Stimulated activated naive CD8-positive, alpha-beta T cell treated with anti-CD3 and anti-CD28 coated beads, Interleukin-15, amount 100 ng/mL, for 72 hours (primary cell): ENCODE results near the gene GRM1.
A peak's percentile ranks its signal among the peaks of the same experiment; 100 is the strongest.

Source experiments
- ATAC-seq: fragments of 150-1000 bp; cut with Tn5 transposase; 2 replicates; pipeline ENCODE4 v1.10.0; 2021; ENCODE audit warnings: mild to moderate bottlenecking, moderate library complexity
- DNase-seq, 2 donors: peaks; one replicate each; pipeline ENCODE4 v3.0.0; 2021 to 2022
- H3K27ac Mint-ChIP-seq, 2 donors: one replicate each; pipeline ENCODE4 v1.8.0; 2022; ENCODE audit warnings: mild to moderate bottlenecking in 2 of 2, mixed read lengths in 2 of 2, moderate library complexity in 2 of 2
- H3K27me3 Mint-ChIP-seq: one replicate; pipeline ENCODE4 v1.8.0; 2022; ENCODE audit warnings: mixed read lengths
- H3K4me1 Mint-ChIP-seq: one replicate; pipeline ENCODE4 v1.8.0; 2022; ENCODE audit warnings: mild to moderate bottlenecking, mixed read lengths
- H3K4me3 Mint-ChIP-seq, 2 donors: one replicate each; pipeline ENCODE4 v1.8.0; 2022; ENCODE audit warnings: mild to moderate bottlenecking in 2 of 2, mixed read lengths in 2 of 2, moderate library complexity in 1 of 2
- H3K9me3 Mint-ChIP-seq, 2 donors: one replicate each; pipeline ENCODE4 v1.8.0; 2022; ENCODE audit warnings: mixed read lengths in 2 of 2

The GRM1 gene

DNA sequence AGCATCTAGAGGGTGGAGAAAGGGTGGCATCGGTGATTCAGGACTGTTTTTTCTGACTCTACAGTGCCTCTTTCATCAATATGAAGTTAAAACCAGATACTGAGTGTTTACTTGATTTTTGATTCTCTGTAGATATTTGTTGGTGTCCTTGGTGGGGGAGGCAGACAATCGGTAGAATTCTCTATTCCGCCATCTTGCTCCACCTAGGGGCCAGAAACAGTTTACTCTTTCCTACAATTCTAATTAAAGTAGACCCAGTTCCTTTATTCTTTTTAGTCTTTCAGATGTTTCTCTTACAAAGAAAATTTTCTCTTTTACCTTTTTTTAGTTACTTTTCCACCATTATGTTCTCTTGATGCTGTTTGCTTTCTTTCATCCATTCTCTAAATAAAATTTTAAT lies 352.6 kb downstream of the GRM1 start:
- Mint-ChIP-seq H3K27ac (no peak overlapping the region), H3K4me3 (no peak overlapping the region), H3K4me1 (no peaks in the 10 kb centered on the region), H3K27me3 (no peaks in the 10 kb centered on the region), H3K9me3 (no peaks in the 10 kb centered on the region)
- no peak for ATAC-seq
- DNase-seq, result no peak

DNA sequence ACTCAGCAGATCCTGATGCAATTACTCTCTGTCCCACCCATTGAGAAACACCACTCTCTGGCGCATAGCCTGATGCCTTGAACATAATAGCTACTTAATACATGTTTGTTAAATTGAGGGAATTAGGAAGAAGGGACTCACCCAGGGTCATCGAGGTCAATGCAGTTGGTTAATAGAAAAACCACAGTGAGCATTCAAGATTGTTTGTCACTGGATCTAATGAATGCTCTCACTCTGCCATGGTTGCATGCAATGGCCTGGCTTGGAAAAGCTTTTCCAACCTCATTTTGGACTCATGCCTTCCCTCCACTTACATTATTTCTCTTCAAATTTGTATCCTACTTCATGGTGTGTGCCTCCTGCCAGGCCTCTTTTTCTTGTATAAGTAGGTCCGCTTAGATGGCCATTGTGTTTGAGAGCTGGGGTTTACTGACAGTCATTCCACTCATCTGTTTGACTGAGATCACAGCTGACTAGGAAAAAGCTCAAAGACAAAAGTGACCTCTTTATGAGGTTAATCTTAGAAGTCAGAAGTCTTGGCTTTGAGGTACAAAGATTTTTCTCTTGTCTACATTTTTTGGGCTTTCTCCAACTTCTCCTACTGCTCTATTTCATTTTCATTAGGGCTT lies 360.0 kb downstream of the GRM1 start:
- Mint-ChIP-seq H3K9me3 (peaks cover 0 to 7% of the 10 kb centered on the region in 2 donors), H3K27me3 (no peaks in the 10 kb centered on the region), H3K4me3 (no peak overlapping the region), H3K27ac (no peak overlapping the region), H3K4me1 (no peaks in the 10 kb centered on the region)
- ATAC-seq (no peak), DNase-seq (no peak)

DNA sequence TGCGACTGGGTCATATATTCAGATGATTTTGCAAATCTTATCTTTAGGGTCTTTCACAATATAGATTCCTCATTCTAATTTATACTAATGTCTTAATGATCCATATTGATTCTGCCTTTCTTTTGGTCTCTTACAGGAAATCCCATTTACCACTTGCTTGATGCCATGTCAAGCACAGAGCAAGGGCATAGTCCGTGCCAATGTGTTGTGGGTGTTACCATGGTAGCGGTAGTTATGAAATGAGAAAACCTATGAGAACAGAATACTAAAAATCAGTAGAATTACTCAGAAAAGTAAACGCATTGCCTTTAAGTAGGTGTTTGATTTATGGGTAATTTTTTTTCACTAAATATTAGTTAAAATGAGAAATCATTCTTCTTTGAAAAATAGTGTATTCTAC lies 360.9 kb downstream of the GRM1 start:
- ATAC-seq (no peak), DNase-seq (no peak)
- peaks cover 0 to 7% of the 10 kb centered on the region in 2 donors for H3K9me3 Mint-ChIP-seq
- no peak overlapping the region for H3K4me3 Mint-ChIP-seq
- H3K27ac Mint-ChIP-seq, result no peak overlapping the region
- H3K4me1 Mint-ChIP-seq, result no peaks in the 10 kb centered on the region
- no peaks in the 10 kb centered on the region for H3K27me3 Mint-ChIP-seq

DNA sequence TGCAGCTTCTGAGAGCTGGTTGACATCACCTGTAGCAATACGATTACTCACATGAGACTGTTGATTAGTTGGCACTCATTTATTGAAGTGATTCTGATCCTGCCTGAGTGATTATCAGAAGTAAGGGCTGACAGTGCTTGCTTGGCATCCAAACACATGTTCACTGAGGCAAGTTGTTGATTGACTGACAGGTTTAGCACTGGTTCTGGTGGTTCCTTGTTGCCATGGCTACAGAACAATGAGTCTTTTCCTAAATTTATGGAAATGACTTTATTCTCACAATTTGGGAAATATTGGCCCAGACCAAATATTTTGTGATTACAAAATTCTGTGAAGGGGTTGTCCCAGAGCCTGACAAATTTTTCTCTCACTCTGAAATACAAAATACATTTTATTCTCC lies 368.8 kb downstream of the GRM1 start:
- H3K27ac Mint-ChIP-seq, result no peak overlapping the region
- no peaks in the 10 kb centered on the region for H3K27me3 Mint-ChIP-seq
- H3K4me3 Mint-ChIP-seq, result no peak overlapping the region
- H3K9me3 Mint-ChIP-seq, result peaks cover 0 to 15% of the 10 kb centered on the region in 2 donors
- no peak for ATAC-seq
- no peak for DNase-seq
- H3K4me1 Mint-ChIP-seq, result no peaks in the 10 kb centered on the region

DNA sequence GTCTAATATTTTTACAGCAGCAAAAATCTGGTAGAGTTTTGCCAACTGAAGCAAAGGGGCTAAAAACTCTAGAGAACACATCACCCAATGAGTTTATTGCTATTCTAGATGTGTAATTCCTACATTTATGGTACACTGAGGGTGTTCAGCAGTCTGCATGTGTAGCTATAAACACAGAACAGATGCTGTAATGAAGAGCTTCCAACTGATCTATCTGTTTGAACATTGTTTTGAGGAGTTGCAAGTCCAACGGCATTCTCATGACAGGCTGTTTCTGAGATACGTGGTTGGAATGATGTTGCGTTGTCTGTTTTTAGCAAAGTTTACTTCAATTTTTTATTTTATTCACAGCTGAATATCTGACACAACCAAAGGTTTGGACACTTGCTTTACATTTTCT lies 373.6 kb downstream of the GRM1 start:
- no peak overlapping the region for H3K4me3 Mint-ChIP-seq
- no peak for DNase-seq
- H3K27ac Mint-ChIP-seq, result no peak overlapping the region
- no peaks in the 10 kb centered on the region for H3K4me1 Mint-ChIP-seq
- no peak for ATAC-seq
- no peaks in the 10 kb centered on the region for H3K27me3 Mint-ChIP-seq
- peaks cover 5 to 22% of the 10 kb centered on the region in 2 donors for H3K9me3 Mint-ChIP-seq

DNA sequence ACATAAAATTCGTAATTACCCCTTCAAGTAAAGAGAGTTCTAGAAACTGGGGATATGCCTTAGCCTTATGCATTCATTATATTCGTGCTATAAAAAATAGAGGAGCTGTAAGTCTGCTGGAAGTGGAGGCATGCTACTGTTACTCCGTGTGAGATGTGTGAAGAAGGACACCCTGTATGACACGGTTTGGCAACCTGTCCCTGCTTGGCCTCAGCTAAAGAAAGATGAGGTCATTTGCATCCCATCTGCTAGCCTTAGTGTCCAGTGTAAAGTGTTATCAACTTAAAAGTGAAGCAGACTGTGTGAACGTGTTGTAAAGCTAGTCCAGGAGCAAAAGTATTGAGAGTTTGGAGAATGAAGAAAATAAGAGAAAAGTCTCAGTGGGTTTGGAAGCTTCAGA lies 379.7 kb downstream of the GRM1 start:
- Mint-ChIP-seq H3K4me1 (no peaks in the 10 kb centered on the region), H3K27ac (no peak overlapping the region), H3K9me3 (peaks cover 10 to 18% of the 10 kb centered on the region in 2 donors), H3K27me3 (no peaks in the 10 kb centered on the region), H3K4me3 (no peak overlapping the region)
- no peak for DNase-seq
- no peak for ATAC-seq

DNA sequence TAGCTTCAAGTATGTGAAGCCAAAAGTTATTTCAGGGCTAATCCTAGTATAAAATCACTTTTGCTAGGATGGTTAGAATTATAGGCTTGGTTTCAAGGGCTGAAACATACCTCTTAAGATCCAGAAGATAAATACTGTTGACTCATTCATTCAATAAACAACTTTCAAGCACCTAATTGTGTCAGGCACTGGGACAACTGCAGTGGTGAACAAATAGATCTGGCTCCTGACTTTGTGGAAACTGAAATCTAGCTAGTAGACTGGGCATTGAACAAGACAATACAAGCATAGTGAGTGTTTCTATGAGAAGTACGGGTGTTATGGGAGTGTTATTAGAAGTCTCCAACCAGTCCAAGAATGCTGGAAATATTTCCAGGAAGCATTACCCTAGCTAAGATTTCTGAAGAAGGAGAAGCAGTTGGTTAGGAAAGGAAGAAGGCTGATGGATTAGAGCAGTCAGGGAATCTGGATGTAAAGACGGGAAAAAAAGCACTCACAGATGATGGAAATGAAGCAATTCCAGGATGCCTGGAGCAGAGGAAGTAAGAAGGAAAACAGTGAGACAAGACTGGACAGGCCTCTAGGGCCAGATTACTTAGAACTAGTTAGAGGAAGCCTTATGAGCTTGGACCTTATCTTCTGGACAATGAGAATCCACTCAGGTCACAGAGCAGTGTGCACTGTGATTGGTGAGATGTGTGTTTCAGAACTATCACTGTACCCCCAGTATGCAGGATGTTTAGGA lies 382.2 kb downstream of the GRM1 start:
- no peak overlapping the region for H3K4me3 Mint-ChIP-seq
- ATAC-seq (no peak), DNase-seq (no peak)

DNA sequence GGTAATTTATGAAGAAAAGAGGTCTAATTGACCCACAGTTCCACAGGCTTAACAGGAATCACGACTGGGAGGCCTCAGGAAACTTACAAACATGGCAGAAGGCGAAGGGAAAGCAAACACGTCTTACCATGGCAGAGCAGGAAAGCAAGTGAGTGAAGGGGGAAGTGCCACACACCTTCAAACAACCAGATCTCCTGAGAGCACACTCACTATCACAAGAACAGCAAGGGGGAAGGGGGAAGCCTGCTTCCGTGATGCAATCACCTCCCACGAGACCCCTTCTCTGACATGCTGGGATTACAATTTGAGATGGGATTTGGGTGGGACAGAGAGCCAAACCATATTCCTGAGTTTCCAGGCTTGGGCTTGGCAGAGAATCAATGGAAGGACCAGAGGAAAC lies 390.7 kb downstream of the GRM1 start:
- H3K27me3 Mint-ChIP-seq, result no peaks in the 10 kb centered on the region
- peaks cover 0 to 8% of the 10 kb centered on the region in 2 donors for H3K9me3 Mint-ChIP-seq
- no peak overlapping the region for H3K27ac Mint-ChIP-seq
- H3K4me3 Mint-ChIP-seq, result no peak overlapping the region
- no peak for DNase-seq
- H3K4me1 Mint-ChIP-seq, result no peaks in the 10 kb centered on the region
- ATAC-seq, result no peak

More for the DNA sequence above, 382.2 kb downstream of the GRM1 start:
- H3K9me3 Mint-ChIP-seq, result peaks cover 5 to 6% of the 10 kb centered on the region in 2 donors
- no peaks in the 10 kb centered on the region for H3K27me3 Mint-ChIP-seq
- no peak overlapping the region for H3K27ac Mint-ChIP-seq
- H3K4me1 Mint-ChIP-seq, result no peaks in the 10 kb centered on the region

DNA sequence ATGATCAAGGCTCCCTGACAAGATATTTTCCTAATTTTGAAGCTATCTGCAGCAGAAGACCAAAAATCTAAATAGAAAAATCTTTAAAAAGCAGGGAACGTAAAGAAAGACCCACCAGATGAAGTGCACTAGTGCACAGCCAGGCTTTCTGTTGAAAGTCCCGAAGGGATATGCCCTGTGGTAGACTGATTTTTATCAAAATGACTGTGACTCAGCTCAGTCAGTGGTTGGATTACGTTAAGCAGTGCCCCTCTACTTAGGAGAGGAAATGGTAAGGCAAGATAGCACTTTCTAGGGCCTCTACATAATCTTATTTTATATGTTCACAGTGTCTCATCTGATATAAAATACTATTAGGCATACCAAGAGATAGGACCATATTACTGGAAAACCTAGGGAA lies 391.4 kb downstream of the GRM1 start:
- ATAC-seq (no peak), DNase-seq (no peak)
- H3K9me3 Mint-ChIP-seq, result peaks cover 0 to 8% of the 10 kb centered on the region in 2 donors
- H3K27ac Mint-ChIP-seq, result no peak overlapping the region
- H3K4me3 Mint-ChIP-seq, result no peak overlapping the region
- no peaks in the 10 kb centered on the region for H3K27me3 Mint-ChIP-seq
- H3K4me1 Mint-ChIP-seq, result no peaks in the 10 kb centered on the region

DNA sequence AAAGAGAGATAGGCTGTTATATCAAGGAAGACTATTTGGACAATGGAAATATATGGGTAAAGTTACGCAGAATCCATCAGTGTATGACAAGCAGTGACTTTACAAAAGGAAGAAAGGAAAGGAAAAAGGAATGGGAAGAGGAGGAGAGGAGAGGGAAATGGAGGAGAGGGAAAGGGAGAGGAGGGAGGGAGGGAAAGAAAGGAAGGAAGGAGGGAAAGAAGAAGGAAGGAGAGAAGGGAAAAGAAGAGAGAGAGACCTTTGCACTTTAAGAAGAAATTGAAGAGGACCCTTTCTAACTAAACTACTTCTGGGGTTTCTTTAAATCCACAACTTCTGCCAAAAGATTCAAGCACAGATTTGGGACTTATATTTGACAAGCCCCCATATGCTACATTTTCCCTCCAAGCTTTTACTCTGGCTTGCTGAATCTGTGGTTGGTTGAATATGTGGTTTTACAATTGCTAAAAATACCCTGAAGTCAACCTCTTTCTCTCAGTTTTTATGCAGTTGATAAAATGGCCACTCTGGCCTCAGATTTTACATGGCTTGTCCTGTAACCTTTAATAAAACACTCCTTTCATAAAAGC lies 394.0 kb downstream of the GRM1 start:
- Mint-ChIP-seq H3K27me3 (no peaks in the 10 kb centered on the region), H3K27ac (peak overlapping the region in 1 of 2 donors; percentile 66), H3K9me3 (peaks cover 0 to 8% of the 10 kb centered on the region in 2 donors), H3K4me1 (no peaks in the 10 kb centered on the region), H3K4me3 (no peak overlapping the region)
- ATAC-seq, result no peak
- no peak for DNase-seq

DNA sequence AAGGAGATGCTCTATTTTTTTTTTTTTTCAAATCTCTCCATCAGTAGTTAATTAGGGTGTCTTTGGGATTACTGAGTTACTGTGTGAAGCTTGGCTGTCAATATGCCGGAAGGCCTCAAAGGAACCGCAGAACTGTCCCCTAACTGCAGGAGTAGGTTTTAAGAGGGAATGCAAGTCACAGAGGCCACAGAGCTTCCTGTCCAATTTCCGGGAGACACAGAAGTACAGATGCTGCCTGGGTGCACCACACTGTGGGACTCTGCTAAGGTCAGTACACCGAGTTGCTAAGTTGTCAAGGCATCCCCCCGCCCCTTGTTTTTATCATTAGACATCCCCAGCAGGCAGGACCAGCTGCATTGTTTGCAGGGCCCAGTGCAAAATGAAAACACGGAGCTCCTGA lies 394.6 kb downstream of the GRM1 start:
- ATAC-seq, result no peak
- H3K9me3 Mint-ChIP-seq, result peaks cover 0 to 8% of the 10 kb centered on the region in 2 donors
- H3K27me3 Mint-ChIP-seq, result no peaks in the 10 kb centered on the region
- H3K4me1 Mint-ChIP-seq, result no peaks in the 10 kb centered on the region
- no peak overlapping the region for H3K27ac Mint-ChIP-seq
- H3K4me3 Mint-ChIP-seq, result no peak overlapping the region
- DNase-seq, result no peak

DNA sequence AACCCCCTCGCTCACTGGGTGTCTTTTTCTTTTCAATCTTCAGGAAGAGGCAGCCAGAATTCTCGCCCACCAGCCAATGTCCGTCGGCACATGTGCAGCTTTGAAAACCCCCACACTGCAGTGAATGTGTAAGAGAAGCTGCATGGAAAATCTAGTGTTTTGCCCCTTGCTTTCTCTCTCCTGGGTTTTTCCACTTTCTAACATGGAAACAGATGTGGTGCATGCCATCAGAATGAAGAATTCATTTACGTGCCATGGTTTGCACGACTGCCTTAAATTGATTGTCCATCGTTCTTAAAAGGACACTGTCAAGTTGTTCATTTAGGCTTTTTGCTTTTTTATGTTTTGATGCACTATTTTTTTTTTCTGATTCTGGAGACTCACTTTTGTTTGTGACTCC lies 397.7 kb downstream of the GRM1 start:
- H3K4me1 Mint-ChIP-seq, result no peaks in the 10 kb centered on the region
- no peak for ATAC-seq
- H3K27ac Mint-ChIP-seq, result no peak overlapping the region
- H3K9me3 Mint-ChIP-seq, result no peaks in the 10 kb centered on the region
- H3K27me3 Mint-ChIP-seq, result no peaks in the 10 kb centered on the region
- DNase-seq, result no peak
- H3K4me3 Mint-ChIP-seq, result no peak overlapping the region

DNA sequence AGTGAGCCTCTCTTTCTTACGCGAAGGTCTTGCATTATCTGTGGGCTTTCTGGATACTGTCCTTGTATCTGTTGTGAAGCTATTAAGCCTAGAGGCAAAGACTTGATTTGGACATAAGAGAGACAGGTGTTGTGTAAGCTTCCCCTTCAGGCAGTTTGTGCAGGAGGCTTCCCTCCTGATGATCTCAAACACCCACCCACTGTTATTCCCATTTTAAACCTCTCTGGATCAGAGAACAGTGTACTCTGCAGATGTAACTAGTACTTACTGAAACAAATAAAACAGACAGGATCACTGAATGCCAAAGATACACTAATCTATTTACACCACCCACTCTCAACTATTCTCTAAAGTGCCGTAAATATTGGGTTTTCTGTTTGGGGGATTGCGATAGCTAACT lies 401.0 kb downstream of the GRM1 start:
- H3K27ac Mint-ChIP-seq, result no peak overlapping the region
- no peaks in the 10 kb centered on the region for H3K9me3 Mint-ChIP-seq
- ATAC-seq, result no peak
- no peaks in the 10 kb centered on the region for H3K4me1 Mint-ChIP-seq
- no peak overlapping the region for H3K4me3 Mint-ChIP-seq
- DNase-seq, result no peak
- peaks cover 23% of the 10 kb centered on the region for H3K27me3 Mint-ChIP-seq

DNA sequence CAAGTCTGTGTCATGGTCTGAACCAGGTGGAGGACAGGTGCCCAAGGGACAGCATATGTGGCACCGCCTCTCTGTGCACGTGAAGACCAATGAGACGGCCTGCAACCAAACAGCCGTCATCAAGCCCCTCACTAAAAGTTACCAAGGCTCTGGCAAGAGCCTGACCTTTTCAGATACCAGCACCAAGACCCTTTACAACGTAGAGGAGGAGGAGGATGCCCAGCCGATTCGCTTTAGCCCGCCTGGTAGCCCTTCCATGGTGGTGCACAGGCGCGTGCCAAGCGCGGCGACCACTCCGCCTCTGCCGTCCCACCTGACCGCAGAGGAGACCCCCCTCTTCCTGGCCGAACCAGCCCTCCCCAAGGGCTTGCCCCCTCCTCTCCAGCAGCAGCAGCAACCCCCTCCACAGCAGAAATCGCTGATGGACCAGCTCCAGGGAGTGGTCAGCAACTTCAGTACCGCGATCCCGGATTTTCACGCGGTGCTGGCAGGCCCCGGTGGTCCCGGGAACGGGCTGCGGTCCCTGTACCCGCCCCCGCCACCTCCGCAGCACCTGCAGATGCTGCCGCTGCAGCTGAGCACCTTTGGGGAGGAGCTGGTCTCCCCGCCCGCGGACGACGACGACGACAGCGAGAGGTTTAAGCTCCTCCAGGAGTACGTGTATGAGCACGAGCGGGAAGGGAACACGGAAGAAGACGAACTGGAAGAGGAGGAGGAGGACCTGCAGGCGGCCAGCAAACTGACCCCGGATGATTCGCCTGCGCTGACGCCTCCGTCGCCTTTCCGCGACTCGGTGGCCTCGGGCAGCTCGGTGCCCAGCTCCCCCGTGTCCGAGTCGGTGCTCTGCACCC lies 405.2 kb downstream of the GRM1 start:
- H3K27me3 Mint-ChIP-seq, result peaks cover 40% of the 10 kb centered on the region
- H3K4me3 Mint-ChIP-seq, result no peak overlapping the region
- no peaks in the 10 kb centered on the region for H3K9me3 Mint-ChIP-seq
- ATAC-seq (peak; percentile 31), DNase-seq (no peak)
- no peak overlapping the region for H3K27ac Mint-ChIP-seq
- no peaks in the 10 kb centered on the region for H3K4me1 Mint-ChIP-seq

DNA sequence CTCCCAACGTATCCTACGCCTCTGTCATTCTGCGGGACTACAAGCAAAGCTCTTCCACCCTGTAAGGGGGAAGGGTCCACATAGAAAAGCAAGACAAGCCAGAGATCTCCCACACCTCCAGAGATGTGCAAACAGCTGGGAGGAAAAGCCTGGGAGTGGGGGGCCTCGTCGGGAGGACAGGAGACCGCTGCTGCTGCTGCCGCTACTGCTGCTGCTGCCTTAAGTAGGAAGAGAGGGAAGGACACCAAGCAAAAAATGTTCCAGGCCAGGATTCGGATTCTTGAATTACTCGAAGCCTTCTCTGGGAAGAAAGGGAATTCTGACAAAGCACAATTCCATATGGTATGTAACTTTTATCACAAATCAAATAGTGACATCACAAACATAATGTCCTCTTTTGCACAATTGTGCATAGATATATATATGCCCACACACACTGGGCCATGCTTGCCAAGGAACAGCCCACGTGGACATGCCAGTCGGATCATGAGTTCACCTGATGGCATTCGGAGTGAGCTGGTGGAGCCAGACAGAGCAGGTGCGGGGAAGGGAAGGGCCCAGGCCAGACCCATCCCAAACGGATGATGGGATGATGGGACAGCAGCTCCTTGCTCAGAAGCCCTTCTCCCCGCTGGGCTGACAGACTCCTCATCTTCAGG lies 406.0 kb downstream of the GRM1 start:
- Mint-ChIP-seq H3K4me3 (no peak overlapping the region), H3K27ac (no peak overlapping the region), H3K27me3 (peaks cover 40% of the 10 kb centered on the region), H3K9me3 (no peaks in the 10 kb centered on the region), H3K4me1 (no peaks in the 10 kb centered on the region)
- ATAC-seq (peak; percentile 35), DNase-seq (no peak)
